ENCODE results near the gene SLC12A4. TPM values are rescaled to one million over a fixed set of nuclear protein-coding genes. Genes with fewer than 3 reads are reported as not detected.

Gene SLC12A4
- total and polyA plus RNA-seq, 2 of the 13 experiments (the other 11 are each of a cell fraction or from before 2014, with no cell fraction given), result 65.1 to 84.3 TPM

DNA sequence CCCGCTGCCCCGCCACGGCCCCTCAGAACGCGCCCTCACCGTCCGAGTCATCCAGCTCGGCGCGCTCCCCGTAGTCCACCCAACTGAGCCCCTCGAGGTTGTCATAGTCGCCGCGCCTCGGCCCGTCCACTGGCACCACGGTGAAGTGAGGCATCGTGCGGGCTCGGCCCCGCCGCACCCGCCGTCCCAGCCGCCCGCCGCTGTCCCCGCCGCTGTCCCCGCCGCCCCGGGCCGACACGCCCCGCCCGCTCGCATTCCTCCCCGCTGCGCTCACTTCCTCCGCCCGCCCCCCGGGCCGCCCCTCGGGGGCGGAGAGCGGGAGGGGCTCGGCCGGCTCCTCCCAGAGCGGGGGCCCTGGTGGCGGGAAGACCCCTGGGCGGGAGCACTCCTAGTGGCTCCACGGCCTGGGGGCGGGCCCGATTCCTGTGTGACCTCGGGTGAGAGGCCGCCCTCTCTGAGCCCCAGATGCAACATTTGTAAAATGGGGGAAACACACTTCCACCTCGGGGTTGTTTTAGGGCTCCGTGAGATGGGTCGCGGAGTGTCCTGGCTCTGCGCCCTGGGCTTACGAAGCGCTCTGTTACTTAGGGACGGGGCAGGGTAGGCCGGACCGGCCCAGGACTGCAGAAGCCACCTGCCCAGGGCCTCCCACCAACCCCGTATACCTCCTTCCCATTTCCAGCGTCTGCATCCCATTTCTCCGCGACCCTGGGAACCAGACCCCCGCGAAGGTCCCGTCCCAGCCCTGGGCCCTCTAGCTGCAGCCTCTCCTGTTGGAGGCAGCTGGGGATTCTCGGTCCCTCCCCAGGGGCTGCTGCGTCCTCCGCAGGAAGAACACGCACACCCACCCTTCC is at the start of gene SLC12A4 (continued):
- TF ChIP-seq SAP130 (CRISPR knock-in tag; IDR thresholded peaks at IDR 0.05; ENCODE audit: low read depth), result peak; percentile 86
- TF ChIP-seq MED8 (CRISPR knock-in tag; IDR thresholded peaks at IDR 0.05; ENCODE audit: insufficient replicate concordance), result peak; percentile 68
- TF ChIP-seq, protein P1, sequence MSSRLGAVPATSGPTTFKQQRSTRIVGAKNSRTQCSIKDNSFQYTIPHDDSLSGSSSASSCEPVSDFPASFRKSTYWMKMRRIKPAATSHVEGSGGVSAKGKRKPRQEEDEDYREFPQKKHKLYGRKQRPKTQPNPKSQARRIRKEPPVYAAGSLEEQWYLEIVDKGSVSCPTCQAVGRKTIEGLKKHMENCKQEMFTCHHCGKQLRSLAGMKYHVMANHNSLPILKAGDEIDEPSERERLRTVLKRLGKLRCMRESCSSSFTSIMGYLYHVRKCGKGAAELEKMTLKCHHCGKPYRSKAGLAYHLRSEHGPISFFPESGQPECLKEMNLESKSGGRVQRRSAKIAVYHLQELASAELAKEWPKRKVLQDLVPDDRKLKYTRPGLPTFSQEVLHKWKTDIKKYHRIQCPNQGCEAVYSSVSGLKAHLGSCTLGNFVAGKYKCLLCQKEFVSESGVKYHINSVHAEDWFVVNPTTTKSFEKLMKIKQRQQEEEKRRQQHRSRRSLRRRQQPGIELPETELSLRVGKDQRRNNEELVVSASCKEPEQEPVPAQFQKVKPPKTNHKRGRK (CRISPR knock-in tag; IDR thresholded peaks at IDR 0.05), result no peak
- TF ChIP-seq SCMH1 (CRISPR knock-in tag; IDR thresholded peaks at IDR 0.05; ENCODE audit: borderline replicate concordance), result no peak
- TF ChIP-seq ZNF615 (CRISPR knock-in tag; IDR thresholded peaks at IDR 0.05; ENCODE audit: borderline replicate concordance), result no peak
- no peak for TF ChIP-seq HNRNPUL1 (IDR thresholded peaks at IDR 0.05; ENCODE audit: low read depth, low read length)
- no peak; the same call in 1 of the 2 replicates for TF ChIP-seq ZNF331 (CRISPR knock-in tag; IDR thresholded peaks at IDR 0.05)
- TF ChIP-seq TSC22D2 (CRISPR knock-in tag; IDR thresholded peaks at IDR 0.05; ENCODE audit: borderline replicate concordance), result 0 out of 2 replicates have a peak, but pooled peaks have one; percentile 65
- TF ChIP-seq ZNF883 (CRISPR knock-in tag; IDR thresholded peaks at IDR 0.05; ENCODE audit: not compliant biosample characterization), result peak; percentile 82
- 0 out of 2 replicates have a peak, but pooled peaks have one; percentile 76 for TF ChIP-seq MYPOP (CRISPR knock-in tag; IDR thresholded peaks at IDR 0.05)
- TF ChIP-seq, protein P2, sequence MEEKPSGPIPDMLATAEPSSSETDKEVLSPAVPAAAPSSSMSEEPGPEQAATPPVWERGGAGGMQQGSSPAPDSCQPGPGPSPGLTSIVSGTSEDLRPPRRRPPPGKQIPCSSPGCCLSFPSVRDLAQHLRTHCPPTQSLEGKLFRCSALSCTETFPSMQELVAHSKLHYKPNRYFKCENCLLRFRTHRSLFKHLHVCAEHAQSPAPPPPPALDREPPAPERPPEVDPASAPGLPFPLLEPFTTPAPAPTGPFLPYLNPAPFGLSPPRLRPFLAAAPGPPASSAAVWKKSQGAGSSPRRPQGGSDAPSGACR (CRISPR knock-in tag; IDR thresholded peaks at IDR 0.05), result peak; percentile 75; the same call in 1 of the 2 replicates
- peak; percentile 62; the same call in 1 of the 2 replicates for TF ChIP-seq ERF (CRISPR knock-in tag; IDR thresholded peaks at IDR 0.05)
- no peak for TF ChIP-seq ZNF160 (CRISPR knock-in tag; IDR thresholded peaks at IDR 0.05)
- TF ChIP-seq AGO1 (IDR thresholded peaks at IDR 0.05; ENCODE audit: low read depth, low read length, poor library complexity, severe bottlenecking), result no peak
- TF ChIP-seq ELF3 (CRISPR knock-in tag; IDR thresholded peaks at IDR 0.05), result peak; percentile 72
- TF ChIP-seq PPARG (CRISPR knock-in tag; conservative IDR thresholded peaks at IDR 0.05), result peak; percentile 67
- TF ChIP-seq ZNF296 (CRISPR knock-in tag; conservative IDR thresholded peaks at IDR 0.05), result no peak
- peak; percentile 35; the same call in 1 of the 2 replicates for TF ChIP-seq ZNF879 (CRISPR knock-in tag; IDR thresholded peaks at IDR 0.05)
- no peak for TF ChIP-seq CEBPB (IDR thresholded peaks at IDR 0.05; ENCODE audit: borderline replicate concordance, low read depth, low read length)
- peak; percentile 21; the same call in 1 of the 2 replicates for TF ChIP-seq ZIK1 (CRISPR knock-in tag; IDR thresholded peaks at IDR 0.05; ENCODE audit: borderline replicate concordance, low read depth)
- peak; percentile 64; the same call in 1 of the 2 replicates for TF ChIP-seq ZNF225 (CRISPR knock-in tag; IDR thresholded peaks at IDR 0.05)
- no peak for TF ChIP-seq ZNF343 (CRISPR knock-in tag; IDR thresholded peaks at IDR 0.05)
- TF ChIP-seq ZNF513 (CRISPR knock-in tag; conservative IDR thresholded peaks at IDR 0.05), result no peak
- no peak for TF ChIP-seq FOXC1 (CRISPR knock-in tag; IDR thresholded peaks at IDR 0.05; ENCODE audit: borderline replicate concordance)
